HEK293 (cell line): Measurements from ENCODE around the gene PROSER1.

ENCODE experiments used
- CTCF ChIA-PET: fragments of 350-600 bp; formaldehyde crosslinking; extraction: SDS; loops from one replicate; lab custom pipeline; 2021; ENCODE audit warnings: antibody characterized with exemption; lab: Yijun Ruan, JAX
- POLR2A ChIA-PET: fragments of 300-600 bp; formaldehyde crosslinking; extraction: SDS; loops from one replicate; lab custom pipeline; 2020; ENCODE audit warnings: antibody characterized with exemption, inconsistent platforms; lab: Yijun Ruan, JAX
- H3K27ac ChIP-seq: fragments of 200-500 bp; sonication (Bioruptor generic); 2 replicates; pipeline ENCODE4 v1.5.1; 2014; ENCODE audit warnings: low read depth, low read length, control low read depth, inconsistent platforms; ENCODE audit errors: extremely low read depth
- H3K36me3 ChIP-seq, 2 experiments: fragments of 200-500 bp in 1 of 2; sonication (Bioruptor generic) in 1 of 2; 1 replicate in 1 of 2; 2 replicates in 1 of 2; pipeline ENCODE4 v1.5.1; 2014 to 2017; ENCODE audit warnings: inconsistent platforms in 2 of 2, low read length in 2 of 2; ENCODE audit not compliant: control insufficient read depth in 2 of 2, insufficient read depth in 1 of 2
- H3K4me1 ChIP-seq: fragments of 200-500 bp; sonication (Bioruptor generic); 2 replicates; pipeline ENCODE4 v1.5.1; 2014; ENCODE audit warnings: mild to moderate bottlenecking, low read length, inconsistent platforms; ENCODE audit not compliant: control insufficient read depth, insufficient read depth
- H3K4me3 ChIP-seq: 2 replicates; pipeline ENCODE4 v1.5.1; 2011; ENCODE audit warnings: low read depth, mild to moderate bottlenecking, control low read depth, low read length, moderate library complexity
- H3K9me3 ChIP-seq: fragments of 200-500 bp; sonication (Bioruptor generic); 2 replicates; pipeline ENCODE4 v1.5.1; 2014; ENCODE audit warnings: low read depth, low read length, inconsistent platforms; ENCODE audit not compliant: control insufficient read depth, insufficient read depth
- BCL6B ChIP-seq: fragments of 450-650 bp; formaldehyde crosslinking; IDR thresholded peaks from 2 replicates; pipeline ENCODE4 v1.5.1; 2017; ENCODE audit warnings: missing biosample characterization, missing genetic modification characterization
- FEZF1 ChIP-seq: fragments of 450-650 bp; formaldehyde crosslinking; IDR thresholded peaks from 2 replicates; pipeline ENCODE4 v1.5.1; 2016; ENCODE audit warnings: missing biosample characterization, missing genetic modification characterization
- GFI1B ChIP-seq: fragments of 450-650 bp; formaldehyde crosslinking; IDR thresholded peaks from 2 replicates; pipeline ENCODE4 v1.5.1; 2016; ENCODE audit warnings: missing biosample characterization, missing genetic modification characterization
- HOXD13 ChIP-seq: sonication (generic); formaldehyde crosslinking; IDR thresholded peaks from 2 replicates; pipeline ENCODE4 v1.8.0; 2022; ENCODE audit warnings: missing genetic modification reagents, borderline replicate concordance
- KLF16 ChIP-seq: fragments of 450-650 bp; formaldehyde crosslinking; IDR thresholded peaks from 2 replicates; pipeline ENCODE4 v1.5.1; 2017; ENCODE audit warnings: missing biosample characterization, missing genetic modification characterization
- MEIS1 ChIP-seq: sonication (generic); formaldehyde crosslinking; IDR thresholded peaks from 2 replicates; pipeline ENCODE4 v1.8.1; 2022; ENCODE audit warnings: missing genetic modification reagents, mild to moderate bottlenecking, borderline replicate concordance
- SETDB1 ChIP-seq: IDR thresholded peaks from one replicate; pipeline ENCODE4 v1.6.1; 2017; ENCODE audit warnings: mild to moderate bottlenecking, low read length, moderate library complexity, mixed read lengths; ENCODE audit not compliant: insufficient read length
- SP3 ChIP-seq: fragments of 450-650 bp; formaldehyde crosslinking; IDR thresholded peaks from 2 replicates; pipeline ENCODE4 v1.5.1; 2016; ENCODE audit warnings: missing biosample characterization, missing genetic modification characterization
- TRIM28 ChIP-seq: IDR thresholded peaks from 2 replicates; pipeline ENCODE4 v1.6.1; 2011; ENCODE audit warnings: low read length, control low read depth, borderline replicate concordance
- ZEB2 ChIP-seq: fragments of 450-650 bp; formaldehyde crosslinking; IDR thresholded peaks from 2 replicates; pipeline ENCODE4 v1.5.1; 2016; ENCODE audit warnings: missing biosample characterization, missing genetic modification characterization
- ZFHX2 ChIP-seq: fragments of 450-650 bp; formaldehyde crosslinking; conservative IDR thresholded peaks from 2 replicates; pipeline ENCODE4 v1.5.1; 2016; ENCODE audit warnings: missing biosample characterization, missing genetic modification characterization
- ZNF121 ChIP-seq: fragments of 450-650 bp; formaldehyde crosslinking; IDR thresholded peaks from 2 replicates; pipeline ENCODE4 v1.5.1; 2016; ENCODE audit warnings: missing biosample characterization, missing genetic modification characterization
- ZNF148 ChIP-seq: fragments of 450-650 bp; formaldehyde crosslinking; IDR thresholded peaks from 2 replicates; pipeline ENCODE4 v1.5.0; 2017; ENCODE audit warnings: missing biosample characterization, missing genetic modification characterization, borderline replicate concordance
- ZNF169 ChIP-seq: fragments of 450-650 bp; formaldehyde crosslinking; IDR thresholded peaks from 2 replicates; pipeline ENCODE4 v1.5.1; 2016; ENCODE audit warnings: missing biosample characterization, missing genetic modification characterization
- ZNF174 ChIP-seq: fragments of 450-650 bp; formaldehyde crosslinking; IDR thresholded peaks from 2 replicates; pipeline ENCODE4 v1.5.0; 2017; ENCODE audit warnings: missing biosample characterization, mild to moderate bottlenecking, missing genetic modification characterization
- ZNF19 ChIP-seq: fragments of 450-650 bp; formaldehyde crosslinking; IDR thresholded peaks from 2 replicates; pipeline ENCODE4; 2016; ENCODE audit warnings: missing biosample characterization, missing genetic modification characterization, low read depth
- ZNF223 ChIP-seq: fragments of 450-650 bp; formaldehyde crosslinking; IDR thresholded peaks from 2 replicates; pipeline ENCODE4 v1.5.1; 2016; ENCODE audit warnings: missing biosample characterization, missing genetic modification characterization
- ZNF423 ChIP-seq: fragments of 450-650 bp; formaldehyde crosslinking; IDR thresholded peaks from 2 replicates; pipeline ENCODE4 v1.5.1; 2016; ENCODE audit warnings: missing biosample characterization, missing genetic modification characterization
- ZNF48 ChIP-seq: fragments of 450-650 bp; formaldehyde crosslinking; IDR thresholded peaks from 2 replicates; pipeline ENCODE4 v1.5.1; 2016; ENCODE audit warnings: missing biosample characterization, missing genetic modification characterization
- ZNF549 ChIP-seq: fragments of 450-650 bp; IDR thresholded peaks from 2 replicates; pipeline ENCODE4 v1.5.1; 2018; ENCODE audit warnings: missing biosample characterization, missing genetic modification characterization, mild to moderate bottlenecking, inconsistent platforms, moderate library complexity
- ZNF596 ChIP-seq: fragments of 450-650 bp; IDR thresholded peaks from 2 replicates; pipeline ENCODE4 v1.5.0; 2018; ENCODE audit warnings: missing biosample characterization, mild to moderate bottlenecking, missing genetic modification characterization, moderate library complexity
- ZNF707 ChIP-seq: fragments of 450-650 bp; formaldehyde crosslinking; IDR thresholded peaks from 2 replicates; pipeline ENCODE4 v1.5.1; 2016; ENCODE audit warnings: missing biosample characterization, missing genetic modification characterization
- ZNF830 ChIP-seq: fragments of 450-650 bp; IDR thresholded peaks from 2 replicates; pipeline ENCODE4 v1.5.0; 2018; ENCODE audit warnings: missing biosample characterization, missing genetic modification characterization, low read depth, mild to moderate bottlenecking, moderate library complexity
- ZNF843 ChIP-seq: fragments of 450-650 bp; formaldehyde crosslinking; IDR thresholded peaks from 2 replicates; pipeline ENCODE4 v1.5.1; 2016; ENCODE audit warnings: missing biosample characterization, missing genetic modification characterization
- TF ChIP-seq, protein P1 (sequence below): fragments of 450-650 bp; formaldehyde crosslinking; IDR thresholded peaks from 2 replicates; pipeline ENCODE4 v1.5.1; 2016; ENCODE audit warnings: missing biosample characterization, missing genetic modification characterization
- TF ChIP-seq, protein P2 (sequence below): fragments of 450-650 bp; IDR thresholded peaks from 2 replicates; pipeline ENCODE4 v1.5.1; 2018; ENCODE audit warnings: missing biosample characterization, mild to moderate bottlenecking, missing genetic modification characterization
- TF ChIP-seq, protein P3 (sequence below): fragments of 450-650 bp; formaldehyde crosslinking; IDR thresholded peaks from 2 replicates; pipeline ENCODE4 v1.5.1; 2016; ENCODE audit warnings: missing biosample characterization, missing genetic modification characterization
- TF ChIP-seq, protein P4 (sequence below): fragments of 450-650 bp; formaldehyde crosslinking; IDR thresholded peaks from 2 replicates; pipeline ENCODE4 v1.5.1; 2016; ENCODE audit warnings: missing biosample characterization, missing genetic modification characterization

The PROSER1 gene

GRCh38 chr13:38998739-38999138, 39.1 kb downstream of the PROSER1 start (continued):
- TF ChIP-seq, protein P1, sequence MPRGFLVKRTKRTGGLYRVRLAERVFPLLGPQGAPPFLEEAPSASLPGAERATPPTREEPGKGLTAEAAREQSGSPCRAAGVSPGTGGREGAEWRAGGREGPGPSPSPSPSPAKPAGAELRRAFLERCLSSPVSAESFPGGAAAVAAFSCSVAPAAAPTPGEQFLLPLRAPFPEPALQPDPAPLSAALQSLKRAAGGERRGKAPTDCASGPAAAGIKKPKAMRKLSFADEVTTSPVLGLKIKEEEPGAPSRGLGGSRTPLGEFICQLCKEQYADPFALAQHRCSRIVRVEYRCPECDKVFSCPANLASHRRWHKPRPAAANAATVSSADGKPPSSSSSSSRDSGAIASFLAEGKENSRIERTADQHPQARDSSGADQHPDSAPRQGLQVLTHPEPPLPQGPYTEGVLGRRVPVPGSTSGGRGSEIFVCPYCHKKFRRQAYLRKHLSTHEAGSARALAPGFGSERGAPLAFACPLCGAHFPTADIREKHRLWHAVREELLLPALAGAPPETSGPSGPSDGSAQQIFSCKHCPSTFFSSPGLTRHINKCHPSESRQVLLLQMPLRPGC, result no peak
- TF ChIP-seq ZNF48, result no peak
- no peak for TF ChIP-seq ZEB2 (tag by site-specific recombination)
- TF ChIP-seq SETDB1, result no peak
- TF ChIP-seq FEZF1 (tag by site-specific recombination), result no peak
- TF ChIP-seq ZNF19 (tag by site-specific recombination), result no peak
- TF ChIP-seq, protein P2, sequence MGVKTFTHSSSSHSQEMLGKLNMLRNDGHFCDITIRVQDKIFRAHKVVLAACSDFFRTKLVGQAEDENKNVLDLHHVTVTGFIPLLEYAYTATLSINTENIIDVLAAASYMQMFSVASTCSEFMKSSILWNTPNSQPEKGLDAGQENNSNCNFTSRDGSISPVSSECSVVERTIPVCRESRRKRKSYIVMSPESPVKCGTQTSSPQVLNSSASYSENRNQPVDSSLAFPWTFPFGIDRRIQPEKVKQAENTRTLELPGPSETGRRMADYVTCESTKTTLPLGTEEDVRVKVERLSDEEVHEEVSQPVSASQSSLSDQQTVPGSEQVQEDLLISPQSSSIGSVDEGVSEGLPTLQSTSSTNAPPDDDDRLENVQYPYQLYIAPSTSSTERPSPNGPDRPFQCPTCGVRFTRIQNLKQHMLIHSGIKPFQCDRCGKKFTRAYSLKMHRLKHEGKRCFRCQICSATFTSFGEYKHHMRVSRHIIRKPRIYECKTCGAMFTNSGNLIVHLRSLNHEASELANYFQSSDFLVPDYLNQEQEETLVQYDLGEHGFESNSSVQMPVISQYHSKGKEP (tag by site-specific recombination), result no peak
- no peak for TF ChIP-seq ZNF596 (tag by site-specific recombination)
- TF ChIP-seq ZNF423 (tag by site-specific recombination), result no peak
- TF ChIP-seq TRIM28, result no peak
- no peak for TF ChIP-seq BCL6B (tag by site-specific recombination)

GRCh38 chr13:38993381-38993780, 44.5 kb downstream of the PROSER1 start:
- Histone ChIP-seq H3K9me3 (no peaks in the 10 kb centered on the region), H3K36me3 (no peaks in the 10 kb centered on the region), H3K27ac (no peak overlapping the region), H3K4me3 (no peak overlapping the region), H3K4me1 (peaks cover 5% of the 10 kb centered on the region; the same call in 1 of the 2 replicates)
- POLR2A ChIA-PET, result no interaction called here
- CTCF ChIA-PET, result interaction anchor here (0.7 kb wide), 1 partner anchor 267 kb away, joined by 3 read pairs; no protein-coding TSS in a partner anchor
- TF ChIP-seq, protein P3, sequence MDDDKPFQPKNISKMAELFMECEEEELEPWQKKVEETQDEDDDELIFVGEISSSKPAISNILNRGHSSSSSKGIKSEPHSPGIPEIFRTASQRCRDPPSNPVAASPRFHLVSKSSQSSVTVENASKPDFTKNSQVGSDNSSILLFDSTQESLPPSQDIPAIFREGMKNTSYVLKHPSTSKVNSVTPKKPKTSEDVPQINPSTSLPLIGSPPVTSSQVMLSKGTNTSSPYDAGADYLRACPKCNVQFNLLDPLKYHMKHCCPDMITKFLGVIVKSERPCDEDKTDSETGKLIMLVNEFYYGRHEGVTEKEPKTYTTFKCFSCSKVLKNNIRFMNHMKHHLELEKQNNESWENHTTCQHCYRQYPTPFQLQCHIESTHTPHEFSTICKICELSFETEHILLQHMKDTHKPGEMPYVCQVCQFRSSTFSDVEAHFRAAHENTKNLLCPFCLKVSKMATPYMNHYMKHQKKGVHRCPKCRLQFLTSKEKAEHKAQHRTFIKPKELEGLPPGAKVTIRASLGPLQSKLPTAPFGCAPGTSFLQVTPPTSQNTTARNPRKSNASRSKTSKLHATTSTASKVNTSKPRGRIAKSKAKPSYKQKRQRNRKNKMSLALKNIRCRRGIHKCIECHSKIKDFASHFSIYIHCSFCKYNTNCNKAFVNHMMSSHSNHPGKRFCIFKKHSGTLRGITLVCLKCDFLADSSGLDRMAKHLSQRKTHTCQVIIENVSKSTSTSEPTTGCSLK, result no peak
- TF ChIP-seq ZNF169 (tag by site-specific recombination) (no peak), ZNF174 (tag by site-specific recombination) (no peak), ZNF596 (tag by site-specific recombination) (no peak), KLF16 (tag by site-specific recombination) (no peak), ZNF223 (no peak), ZNF148 (no peak), ZFHX2 (no peak), HOXD13 (CRISPR knock-in tag) (no peak), ZNF830 (tag by site-specific recombination) (no peak), ZNF549 (no peak), ZNF707 (no peak), ZNF121 (no peak), SP3 (no peak), GFI1B (tag by site-specific recombination) (no peak), MEIS1 (no peak), ZNF843 (tag by site-specific recombination) (no peak)
- TF ChIP-seq, protein P4, sequence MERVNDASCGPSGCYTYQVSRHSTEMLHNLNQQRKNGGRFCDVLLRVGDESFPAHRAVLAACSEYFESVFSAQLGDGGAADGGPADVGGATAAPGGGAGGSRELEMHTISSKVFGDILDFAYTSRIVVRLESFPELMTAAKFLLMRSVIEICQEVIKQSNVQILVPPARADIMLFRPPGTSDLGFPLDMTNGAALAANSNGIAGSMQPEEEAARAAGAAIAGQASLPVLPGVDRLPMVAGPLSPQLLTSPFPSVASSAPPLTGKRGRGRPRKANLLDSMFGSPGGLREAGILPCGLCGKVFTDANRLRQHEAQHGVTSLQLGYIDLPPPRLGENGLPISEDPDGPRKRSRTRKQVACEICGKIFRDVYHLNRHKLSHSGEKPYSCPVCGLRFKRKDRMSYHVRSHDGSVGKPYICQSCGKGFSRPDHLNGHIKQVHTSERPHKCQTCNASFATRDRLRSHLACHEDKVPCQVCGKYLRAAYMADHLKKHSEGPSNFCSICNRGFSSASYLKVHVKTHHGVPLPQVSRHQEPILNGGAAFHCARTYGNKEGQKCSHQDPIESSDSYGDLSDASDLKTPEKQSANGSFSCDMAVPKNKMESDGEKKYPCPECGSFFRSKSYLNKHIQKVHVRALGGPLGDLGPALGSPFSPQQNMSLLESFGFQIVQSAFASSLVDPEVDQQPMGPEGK (tag by site-specific recombination), result no peak
